C4-2B (cell line): ENCODE data around the gene RMRP.

Experiments
- H3K27ac ChIP-seq: fragments of 450-650 bp; 2 replicates; pipeline ENCODE4 v1.5.1; 2017
- CTCF ChIP-seq: fragments of 450-650 bp; conservative IDR thresholded peaks from 2 replicates; pipeline ENCODE4 v1.5.1; 2017; ENCODE audit warnings: mild to moderate bottlenecking
- ZFX ChIP-seq: fragments of 450-650 bp; IDR thresholded peaks from 2 replicates; pipeline ENCODE4 v1.6.1; 2017

Gene RMRP

GRCh38 chr9:35686222-35687203, 28.7 kb upstream of the RMRP start:
- TF ChIP-seq ZFX: no peak
- TF ChIP-seq CTCF: no peak
- no peak overlapping the region for H3K27ac ChIP-seq

GRCh38 chr9:35685506-35685905, 27.7 kb upstream of the RMRP start:
- no peak for TF ChIP-seq ZFX
- no peak for TF ChIP-seq CTCF
- H3K27ac ChIP-seq: no peak overlapping the region

- TF ChIP-seq CTCF (no peak), ZFX (no peak)
- H3K27ac ChIP-seq: no peak overlapping the region
Measured at GRCh38 chr9:35684921-35685320, 27.1 kb upstream of the RMRP start.

- no peak overlapping the region for H3K27ac ChIP-seq
- TF ChIP-seq CTCF (no peak), ZFX (no peak)
Measured at GRCh38 chr9:35683323-35683722, 25.5 kb upstream of the RMRP start.

GRCh38 chr9:35682520-35683315, 24.9 kb upstream of the RMRP start:
- TF ChIP-seq ZFX (no peak), CTCF (no peak)
- no peak overlapping the region for H3K27ac ChIP-seq

GRCh38 chr9:35682051-35682450, 24.2 kb upstream of the RMRP start:
- no peak overlapping the region for H3K27ac ChIP-seq
- no peak for TF ChIP-seq CTCF
- no peak for TF ChIP-seq ZFX
